NCI-H510A (cell line): Measurements from ENCODE around the gene ARHGEF37.
"Not testable (repeated sequence)": the region's sequence is repeated elsewhere in the genome, so short reads cannot be mapped to it uniquely, and the experiment has no call there.

Experiments used
- DNase-seq: peaks from one replicate; lab custom pipeline; 2025; lab: John Stamatoyannopoulos, UW

The ARHGEF37 gene

DNA sequence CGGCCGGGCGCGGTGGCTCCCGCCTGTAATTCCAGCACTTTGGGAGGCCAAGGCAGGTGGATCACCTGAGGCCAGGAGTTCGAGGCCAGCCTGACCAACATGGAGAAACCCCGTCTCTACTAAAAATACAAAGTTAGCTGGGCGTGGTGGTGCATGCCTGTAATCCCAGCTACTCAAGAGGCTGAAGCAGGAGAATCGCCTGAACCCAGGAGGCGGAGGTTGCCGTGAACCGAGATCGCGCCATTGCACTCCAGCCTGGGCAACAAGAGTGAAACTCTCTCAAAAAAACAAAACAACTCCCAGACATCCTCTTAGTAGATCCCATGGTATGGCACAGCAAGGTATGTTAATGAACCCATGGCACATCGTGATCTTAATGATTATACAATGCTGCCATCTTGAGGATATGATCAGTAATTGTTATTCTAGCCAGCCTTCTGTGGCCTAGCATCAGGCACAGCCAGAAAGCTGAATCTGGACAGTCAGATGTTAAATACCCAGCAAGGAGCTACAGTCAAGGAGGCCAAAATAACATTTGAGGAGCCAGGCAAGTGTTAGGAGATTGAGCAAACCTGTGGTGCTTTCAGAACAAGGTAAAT, 16.7 kb upstream of the ARHGEF37 start:
- DNase-seq: peak; percentile 38

DNA sequence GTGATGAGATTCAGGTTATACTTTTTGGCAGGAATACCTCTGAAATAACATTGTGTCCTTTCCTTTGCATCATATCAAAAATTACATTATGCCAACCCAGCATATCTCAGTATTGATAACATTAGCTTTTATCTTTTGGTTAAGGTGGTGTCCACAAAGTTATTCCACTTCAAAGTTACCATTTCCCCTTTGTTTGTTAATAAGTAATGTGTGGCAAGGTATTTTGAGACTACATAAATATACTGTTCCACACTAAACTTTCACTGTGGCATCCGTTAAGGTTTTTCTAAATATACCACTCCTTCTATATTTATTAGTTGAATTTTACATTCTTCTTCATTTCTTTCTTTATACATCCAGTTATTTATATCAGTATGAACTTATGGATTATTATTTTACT, 14.1 kb upstream of the ARHGEF37 start:
- no peak for DNase-seq

DNA sequence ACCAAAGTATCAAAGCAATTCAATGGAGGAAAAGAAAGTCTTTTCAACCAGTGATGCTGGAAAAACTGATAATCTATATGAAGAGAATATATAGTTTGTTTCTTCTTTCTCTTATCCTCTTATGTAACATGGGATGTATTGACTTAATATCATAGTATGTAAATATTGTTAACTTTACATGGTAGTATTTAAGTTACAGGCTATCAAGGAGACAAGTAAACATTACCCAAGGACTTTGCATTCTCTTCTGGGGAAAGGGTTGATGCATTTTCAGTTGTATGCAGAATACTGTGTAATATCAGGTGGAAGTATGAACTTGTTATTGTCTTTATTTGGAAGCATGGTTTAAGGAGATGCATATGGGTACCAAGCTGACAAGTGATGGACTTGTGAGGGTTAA, 9.1 kb upstream of the ARHGEF37 start:
- DNase-seq: no peak

DNA sequence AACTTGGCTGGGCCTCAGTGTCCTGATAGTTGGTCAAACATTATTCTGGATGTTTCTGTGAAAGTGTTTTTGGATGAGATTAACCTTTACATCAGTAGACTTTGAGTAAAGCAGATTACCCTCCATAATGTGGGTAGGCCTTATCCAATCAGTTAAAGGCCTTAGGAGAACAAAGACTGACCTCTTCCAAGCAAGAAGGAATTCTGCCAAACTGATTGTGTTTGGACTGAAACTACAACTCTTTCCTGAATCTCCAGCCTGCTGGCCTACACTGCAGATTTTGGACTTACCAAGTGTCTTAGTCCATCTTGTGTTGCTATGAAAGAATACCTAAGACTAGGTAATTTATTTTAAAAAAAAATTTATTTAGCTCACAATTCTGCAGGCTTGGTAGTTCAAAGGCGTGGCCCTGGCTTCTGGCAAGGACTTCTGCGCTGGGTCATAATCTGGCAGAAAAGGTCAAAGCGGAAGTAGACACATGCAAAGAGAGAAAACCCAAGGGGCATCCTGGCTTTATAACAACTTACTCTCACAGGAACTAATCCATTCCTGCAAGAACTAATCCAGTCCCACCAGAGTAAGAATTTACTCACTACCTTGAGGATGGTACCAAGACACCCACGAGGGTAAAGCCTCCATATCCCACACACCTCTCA, 8.6 kb upstream of the ARHGEF37 start:
- DNase-seq: no peak

DNA sequence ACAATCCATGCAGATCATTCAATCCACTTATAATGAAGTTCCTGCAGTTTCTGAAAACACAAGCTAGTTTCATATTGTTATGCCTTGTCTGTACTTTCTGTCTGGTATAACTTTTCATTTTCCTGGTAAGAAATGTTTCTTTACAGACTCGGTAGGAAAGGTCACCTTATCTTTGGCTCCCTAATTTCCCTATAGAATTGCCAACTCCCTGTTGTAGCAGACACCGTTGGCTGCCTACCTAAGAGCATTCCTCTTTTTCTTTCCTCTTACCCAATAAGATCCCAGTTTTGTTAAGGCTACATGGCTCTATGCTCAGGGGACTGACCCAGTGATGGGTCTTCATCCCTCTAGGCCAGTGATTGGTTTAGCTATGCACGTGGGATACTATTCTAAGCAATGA, 6.2 kb upstream of the ARHGEF37 start:
- DNase-seq: no peak

DNA sequence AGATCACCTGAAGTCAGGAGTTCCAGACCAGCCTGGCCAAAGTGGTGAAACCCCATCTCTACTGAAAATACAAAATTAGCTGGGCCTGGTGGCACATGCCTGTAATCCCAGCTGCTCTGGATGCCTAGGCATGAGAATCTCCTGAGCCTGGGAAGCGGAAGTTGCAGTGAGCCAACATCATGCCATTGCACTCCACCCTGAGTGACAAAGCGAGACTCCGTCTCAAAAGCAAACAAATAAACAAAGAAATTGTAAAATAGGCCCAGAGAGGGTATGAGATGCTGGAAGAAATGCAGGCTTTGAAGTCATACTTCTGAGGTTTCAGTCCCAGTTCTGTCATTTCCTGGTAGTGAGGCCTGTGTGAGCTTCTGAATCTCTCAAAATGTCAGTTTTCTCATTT, 5.3 kb upstream of the ARHGEF37 start:
- DNase-seq: no peak

DNA sequence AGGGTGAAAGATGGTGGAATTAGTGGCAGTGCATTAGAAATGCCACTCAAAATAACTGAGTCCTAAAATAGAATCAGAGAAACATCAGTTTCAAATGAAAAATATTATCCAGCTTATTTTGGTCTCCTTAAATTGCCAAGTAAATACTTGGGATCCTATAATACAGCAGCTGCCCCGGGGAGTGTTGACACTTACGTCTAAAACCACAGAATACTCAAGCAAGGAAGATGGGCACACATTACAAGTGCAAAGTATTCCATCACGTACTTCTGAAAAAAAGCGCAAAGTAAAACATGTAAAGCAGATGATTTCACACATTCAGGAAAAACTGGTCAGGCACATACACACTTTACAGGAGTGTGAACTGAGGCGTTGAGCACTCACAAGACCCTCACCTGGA, 2.4 kb upstream of the ARHGEF37 start:
- DNase-seq: no peak

DNA sequence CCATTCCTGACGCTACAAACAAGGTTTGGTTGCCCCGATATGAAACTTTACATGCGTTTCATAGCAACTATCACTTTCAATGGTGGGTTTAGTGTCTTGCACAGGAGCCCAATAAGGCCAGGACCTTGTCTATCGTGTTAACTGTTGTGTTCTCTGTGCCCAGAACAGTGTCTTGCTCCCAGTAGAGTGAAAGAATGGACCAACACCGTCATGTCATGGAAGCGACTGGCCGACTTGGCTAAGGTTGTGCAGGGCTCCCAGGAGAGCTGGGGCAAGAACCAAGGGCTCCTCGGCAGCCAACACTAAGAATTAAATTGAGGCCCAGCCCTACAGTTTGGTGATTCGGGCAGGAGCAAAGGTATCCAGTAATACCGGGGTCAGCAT, 498 bp upstream of the ARHGEF37 start:
- DNase-seq: no peak

DNA sequence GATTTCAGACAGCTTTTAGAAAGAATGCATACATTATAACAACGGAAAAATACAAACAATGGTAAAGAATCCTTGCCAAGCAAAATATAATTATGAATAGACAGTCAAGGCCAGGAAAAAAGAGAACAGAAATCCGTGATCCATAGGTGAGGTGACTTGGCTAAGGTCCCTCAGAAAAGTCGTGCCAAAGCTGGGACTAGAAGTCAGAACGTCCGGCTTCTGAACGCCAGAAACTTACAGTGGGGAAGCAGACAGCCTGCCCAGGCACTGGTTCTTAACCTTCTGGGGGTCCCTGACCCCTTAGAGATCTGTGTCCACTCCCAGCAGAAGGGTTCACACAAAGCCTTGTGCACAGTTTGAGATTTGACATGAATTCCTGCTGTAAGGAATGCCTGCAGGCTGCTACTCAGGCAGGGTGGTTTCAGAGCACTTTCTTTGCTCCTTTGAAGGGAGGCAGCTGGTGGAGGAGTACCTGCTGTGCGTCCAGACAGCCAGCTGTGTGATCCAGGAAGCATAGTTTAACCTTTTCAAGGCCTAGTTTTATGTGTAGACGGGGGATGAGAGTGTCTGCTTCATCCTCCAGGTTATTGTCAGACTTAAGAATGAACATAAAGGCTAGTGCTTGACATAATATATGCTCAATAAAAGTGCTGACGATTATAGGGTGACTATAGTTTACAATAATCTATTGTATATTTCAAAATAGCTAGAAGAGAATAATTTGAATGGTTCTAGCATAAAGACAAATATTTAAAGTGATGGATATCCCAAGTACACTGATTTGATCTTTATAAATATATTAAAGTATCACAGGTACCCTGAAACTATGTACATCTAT, 852 bp downstream of the ARHGEF37 start:
- no peak for DNase-seq

DNA sequence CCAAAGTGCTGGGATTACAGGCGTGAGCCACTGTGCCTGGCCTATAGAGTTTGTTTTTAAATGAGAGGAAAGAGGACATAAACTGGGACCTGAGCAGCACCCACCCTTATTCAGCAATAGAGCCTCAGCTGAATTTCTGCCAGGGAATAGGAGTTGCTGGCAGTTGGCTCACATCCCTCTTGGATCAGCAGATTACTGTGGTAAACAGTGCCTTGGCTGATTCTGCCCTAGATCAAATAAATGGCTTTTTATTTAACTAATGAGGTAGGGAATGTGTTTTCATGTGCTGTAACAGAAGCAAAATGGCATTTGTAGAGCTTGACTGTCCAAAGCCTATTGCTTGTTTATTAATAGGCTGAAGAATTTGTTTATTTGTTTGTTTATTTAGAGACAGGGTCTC, 2.1 kb downstream of the ARHGEF37 start:
- no peak for DNase-seq

DNA sequence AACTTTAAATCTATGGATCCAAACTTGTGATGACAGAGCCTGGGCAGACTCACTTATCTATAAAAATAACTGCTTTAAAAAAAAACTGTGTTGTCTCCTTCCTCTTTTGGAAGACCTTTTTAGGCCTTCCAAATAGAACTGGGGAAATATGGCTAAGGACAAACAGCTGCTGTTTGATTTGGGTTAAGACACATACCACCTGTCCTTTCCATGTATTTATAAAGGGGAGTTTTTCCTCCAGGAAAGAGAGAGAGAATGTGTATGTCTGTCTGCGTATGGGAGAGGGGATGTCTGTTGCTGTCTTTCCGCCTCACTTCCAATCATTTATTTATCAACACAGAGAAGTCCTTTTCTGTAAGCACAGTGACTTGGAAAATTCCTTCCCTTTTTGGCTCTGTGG, 2.8 kb downstream of the ARHGEF37 start:
- no peak for DNase-seq

DNA sequence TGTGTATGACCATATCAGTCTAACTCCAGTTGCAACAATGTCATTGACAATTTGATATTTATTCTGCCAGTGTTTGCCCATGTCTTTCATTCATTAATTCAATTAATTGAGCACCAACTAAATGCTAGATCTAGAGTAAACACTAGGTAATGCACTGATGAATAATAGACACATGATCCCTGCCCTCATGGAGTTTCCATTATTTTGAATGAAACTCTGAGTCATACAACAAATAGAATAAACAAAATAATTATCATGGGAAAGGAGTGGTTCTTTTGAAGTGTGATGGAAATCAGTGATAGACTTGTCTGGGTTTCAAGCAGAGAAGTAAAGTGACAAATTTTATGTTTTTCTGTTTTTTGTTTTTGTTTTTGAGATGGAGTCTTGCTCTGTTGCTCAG, 4.6 kb downstream of the ARHGEF37 start:
- DNase-seq: no peak

DNA sequence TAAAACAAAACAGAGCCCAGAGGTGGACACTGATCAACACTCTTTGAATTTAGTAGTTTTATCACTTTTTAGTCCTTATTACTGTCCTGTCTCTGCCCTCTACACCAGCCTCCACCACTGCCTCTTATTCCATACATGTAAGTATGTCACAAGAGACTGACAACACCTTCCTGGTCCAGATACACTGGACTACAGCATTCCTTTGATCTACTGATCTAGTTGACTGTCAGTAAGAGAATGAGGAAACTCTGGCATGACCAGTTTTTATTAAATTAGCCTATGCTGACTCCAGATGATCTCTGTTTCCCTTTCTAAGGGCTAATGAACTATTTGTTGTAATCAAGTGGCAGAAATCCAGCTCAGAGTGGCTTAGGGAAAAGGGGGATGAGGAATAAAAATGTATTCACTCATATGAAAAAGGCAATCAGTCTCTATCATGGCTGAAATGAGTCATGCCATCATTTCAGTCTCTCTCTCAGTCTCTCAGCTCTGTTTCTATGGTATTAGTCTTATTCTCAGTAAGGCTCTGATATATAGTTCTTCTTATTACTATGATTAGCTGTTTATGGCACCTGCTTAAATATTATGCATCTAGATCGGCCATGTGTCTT, 5.5 kb downstream of the ARHGEF37 start:
- no peak for DNase-seq

DNA sequence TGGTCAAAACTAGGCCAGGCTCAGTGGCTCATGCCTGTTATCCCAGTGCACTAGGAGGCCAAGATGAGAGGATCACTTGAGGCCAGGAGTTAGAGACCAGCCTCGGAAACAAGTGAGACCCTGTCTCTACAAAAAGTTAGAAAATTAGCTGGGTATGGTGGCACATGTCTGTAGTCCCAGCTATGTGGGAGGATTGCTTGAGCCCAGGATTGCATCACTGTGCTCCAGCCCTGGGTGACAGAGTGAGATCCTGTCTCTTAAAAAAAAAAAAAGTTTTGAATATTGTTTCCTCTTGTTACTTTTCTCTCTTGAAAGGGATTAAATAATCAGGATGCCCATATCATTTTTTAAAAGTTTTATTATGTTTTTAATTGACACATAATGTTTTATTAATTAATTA, 7.6 kb downstream of the ARHGEF37 start:
- DNase-seq: no peak

DNA sequence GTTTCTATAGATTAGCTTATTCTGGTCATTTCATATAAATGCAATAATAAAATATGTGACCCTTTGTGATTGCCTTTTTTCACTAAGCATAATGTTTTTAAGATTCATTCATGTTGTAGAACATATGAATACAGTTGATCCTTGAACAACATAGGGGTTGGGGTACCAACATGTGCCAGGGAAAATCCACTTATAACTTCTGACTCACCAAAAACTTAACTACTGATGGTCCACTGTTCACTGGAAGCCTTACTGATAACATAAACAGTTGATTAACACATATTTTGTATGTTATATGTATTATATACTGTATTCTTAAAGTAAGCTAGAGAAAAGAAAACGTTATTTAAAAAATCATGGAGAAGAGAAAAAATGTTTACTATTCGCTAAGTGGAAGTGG, 12.1 kb downstream of the ARHGEF37 start:
- no peak for DNase-seq

DNA sequence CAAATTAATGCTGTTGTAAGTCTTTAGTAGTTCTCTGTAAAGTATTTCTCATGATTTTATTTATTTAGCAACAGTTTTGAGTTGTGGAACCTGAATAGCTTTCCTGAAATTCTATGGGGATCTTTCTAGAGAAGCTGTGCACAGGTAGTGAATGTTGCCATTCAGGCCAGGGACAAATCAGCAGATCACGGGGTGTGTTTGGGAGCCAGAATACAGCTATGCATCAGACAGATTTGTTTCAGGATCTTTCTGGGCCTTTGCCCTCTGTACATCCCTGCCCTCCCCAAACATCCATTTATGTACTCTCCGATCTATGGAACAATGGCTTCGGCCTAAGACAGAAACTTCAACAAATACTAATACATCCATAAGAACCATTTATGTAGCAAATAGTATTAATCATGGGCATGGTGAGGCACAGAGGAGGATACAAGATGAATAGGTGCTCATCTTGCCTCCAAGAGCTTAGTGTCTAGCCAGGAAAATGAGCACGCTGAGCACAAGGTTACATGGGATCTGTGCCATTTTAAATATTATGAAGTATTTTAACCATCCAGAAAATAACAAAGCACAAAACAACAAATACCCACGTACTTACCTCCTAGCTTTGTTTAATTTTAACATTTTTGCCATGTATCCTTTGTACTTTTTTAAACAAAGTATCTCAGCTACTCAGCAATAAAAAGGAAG, 13.1 kb downstream of the ARHGEF37 start:
- no peak for DNase-seq

DNA sequence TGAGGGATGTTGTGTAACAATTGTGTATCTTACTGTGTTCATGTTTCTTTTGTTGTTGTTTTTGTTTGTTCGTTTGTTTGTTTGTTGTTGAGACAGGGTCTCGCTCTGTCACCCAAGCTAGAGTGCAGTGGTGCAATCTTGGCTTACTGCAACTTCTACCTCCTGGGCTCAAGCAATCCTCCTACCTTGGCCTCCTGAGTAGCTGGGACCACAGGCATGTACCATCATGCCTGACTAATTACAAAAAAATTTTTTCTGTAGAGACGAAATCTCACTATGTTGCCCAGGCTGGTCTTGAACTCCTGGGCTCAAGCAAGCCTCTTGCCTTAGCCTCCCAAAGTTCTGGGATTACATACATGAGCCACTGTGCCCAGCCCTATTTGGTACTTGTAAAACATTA, 13.8 kb downstream of the ARHGEF37 start:
- not testable (repeated sequence) for DNase-seq

DNA sequence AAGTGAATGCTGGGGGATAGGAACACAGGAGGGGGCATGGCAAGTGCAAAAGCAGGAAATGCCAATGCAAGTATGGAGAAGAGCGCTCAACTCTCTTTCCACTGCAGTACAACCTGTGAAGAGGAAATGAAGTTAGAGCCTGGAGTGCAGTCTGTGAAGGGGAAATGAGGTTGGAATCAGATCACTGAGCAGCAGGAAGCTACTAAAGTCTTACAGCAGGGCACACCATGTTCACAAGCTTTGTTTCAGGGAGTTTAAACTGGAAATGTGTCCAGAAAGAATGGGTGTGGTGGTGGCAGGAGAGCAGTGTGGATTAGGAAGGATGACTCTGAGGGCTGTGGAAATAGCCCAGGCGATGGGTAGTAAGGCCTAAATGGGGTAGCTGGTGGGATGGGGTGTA, 15.4 kb downstream of the ARHGEF37 start:
- no peak for DNase-seq

DNA sequence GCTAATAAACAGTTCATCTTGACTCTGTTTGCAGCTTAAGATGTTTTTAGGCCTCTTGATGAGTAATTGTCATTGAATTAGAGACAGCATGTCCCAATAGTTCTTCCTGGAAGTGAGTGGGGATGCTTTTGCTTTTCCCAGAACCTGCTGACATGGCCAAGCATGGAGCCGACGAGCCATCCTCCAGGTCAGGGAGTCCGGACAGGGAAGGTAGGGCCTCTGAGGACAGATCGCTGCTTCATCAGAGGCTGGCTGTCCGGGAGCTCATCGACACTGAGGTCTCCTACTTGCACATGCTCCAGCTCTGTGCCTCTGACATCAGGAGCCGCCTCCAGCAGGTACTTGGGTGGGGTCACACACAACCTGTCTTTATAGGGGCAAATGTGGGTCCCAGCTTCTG, 16.3 kb downstream of the ARHGEF37 start:
- no peak for DNase-seq

DNA sequence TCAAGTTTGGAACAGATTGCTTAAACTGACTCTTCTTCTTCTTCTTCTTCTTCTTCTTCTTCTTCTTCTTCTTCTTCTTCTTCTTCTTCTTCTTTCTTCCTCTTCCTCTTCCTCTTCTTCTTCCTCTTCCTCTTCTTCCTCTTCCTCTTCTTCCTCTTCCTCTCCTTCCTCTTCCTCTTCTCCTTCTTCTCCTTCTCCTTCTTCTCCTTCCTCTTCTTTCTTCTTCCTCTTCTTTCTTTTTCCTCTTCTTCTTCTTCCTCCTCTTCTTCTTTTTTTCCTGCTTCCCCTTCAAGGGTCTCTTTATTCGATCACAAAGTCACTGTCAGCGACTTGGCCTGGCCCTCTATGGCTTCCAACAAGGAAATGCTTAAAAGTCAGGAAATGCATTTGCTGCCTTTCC, 16.9 kb downstream of the ARHGEF37 start:
- not testable (repeated sequence) for DNase-seq

DNA sequence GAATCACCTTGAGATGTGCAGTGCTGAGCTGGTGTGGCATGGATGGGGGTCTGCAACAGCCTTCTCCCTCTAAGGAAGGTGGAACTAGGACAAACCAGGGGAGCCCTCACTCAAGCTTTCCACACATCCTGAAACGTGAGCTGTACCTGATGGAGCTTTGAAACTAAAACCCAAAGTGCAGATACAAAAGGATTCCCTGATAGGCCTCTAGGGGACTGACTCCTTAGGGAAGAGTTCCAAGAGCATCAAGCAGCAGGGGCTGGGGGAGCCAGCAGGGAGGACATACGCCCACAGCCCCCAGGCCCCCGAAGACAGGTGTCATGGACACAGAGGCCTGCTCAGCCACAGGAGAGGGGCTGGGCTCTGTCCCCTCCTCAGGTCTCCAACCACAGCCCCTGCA, 17.7 kb downstream of the ARHGEF37 start:
- no peak for DNase-seq

DNA sequence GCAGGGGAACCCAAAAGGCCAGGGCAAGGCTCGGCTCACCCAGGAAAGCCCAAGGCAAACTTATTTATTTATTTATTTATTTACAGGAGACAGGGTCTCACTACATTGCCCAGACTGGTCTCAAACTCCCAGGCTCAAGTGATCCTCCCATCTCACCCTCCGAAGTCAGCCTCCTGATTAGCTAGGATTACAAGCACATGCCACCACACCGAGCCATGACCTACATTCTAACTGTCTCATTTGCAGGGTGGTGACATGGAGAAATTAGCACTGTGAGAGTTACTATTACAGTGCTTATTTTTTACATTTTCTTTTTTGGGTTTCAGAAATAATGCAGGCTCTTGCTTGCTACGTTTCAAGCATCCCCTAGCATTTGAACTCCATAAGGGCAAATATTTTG, 18.1 kb downstream of the ARHGEF37 start:
- DNase-seq: no peak
